ENCODE results near the gene APLP2. TPM values are rescaled to one million over a fixed set of nuclear protein-coding genes. Genes with fewer than 3 reads are reported as not detected.
A peak's percentile ranks its signal among the peaks of the same experiment; 100 is the strongest.

The APLP2 gene
- total and polyA plus RNA-seq, 4 donors, result 235 to 532 (median 524) TPM

DNA sequence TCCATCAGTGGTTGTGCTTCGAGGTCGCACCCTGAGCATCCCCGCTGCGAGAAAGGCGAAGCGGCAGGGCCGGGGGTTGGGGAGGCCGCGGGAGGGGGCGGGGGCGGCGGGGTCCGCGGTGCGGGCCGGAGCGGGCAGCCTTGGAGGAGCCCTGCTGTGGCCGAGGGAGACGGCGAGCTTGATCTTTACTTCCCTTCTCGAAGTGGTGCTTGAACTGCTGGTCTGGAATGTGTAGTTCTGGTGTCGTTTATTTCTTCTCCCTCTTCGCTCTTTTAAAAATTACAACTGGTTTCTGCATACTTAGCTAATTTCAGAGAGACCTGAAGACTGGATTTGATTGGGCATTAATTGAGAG lies 1.1 kb downstream of the APLP2 start:
- Histone ChIP-seq H3K9me3 (ENCODE audit: control insufficient read depth in 4 of 4, insufficient read depth in 3 of 4, low read length in 3 of 4) (no peaks in the 10 kb centered on the region), H3K27me3 (ENCODE audit: control insufficient read depth in 3 of 3, insufficient read depth in 3 of 3, low read length in 2 of 3) (no peaks in the 10 kb centered on the region), H3K36me3 (ENCODE audit: control insufficient read depth in 4 of 4, insufficient read depth in 4 of 4, low read length in 4 of 4) (peaks cover 0 to 3% (median 0%) of the 10 kb centered on the region in 4 donors), H3K27ac (ENCODE audit: low read depth in 1 of 2, low read length in 1 of 2) (peak overlapping the region; percentile 90 to 99), H3K4me1 (ENCODE audit: control insufficient read depth in 5 of 5, insufficient read depth in 5 of 5, low read length in 5 of 5) (peaks cover 0 to 24% (median 9%) of the 10 kb centered on the region in 5 donors), H3K9ac (ENCODE audit: insufficient read depth in 1 of 2, low read length in 2 of 2) (peak overlapping the region; percentile 65 to 69), H3K4me3 (peak overlapping the region; percentile 89)
- DNase-seq, result peak in 2 of 3 donors; percentile 60 to 67
- TF ChIP-seq, protein P1, sequence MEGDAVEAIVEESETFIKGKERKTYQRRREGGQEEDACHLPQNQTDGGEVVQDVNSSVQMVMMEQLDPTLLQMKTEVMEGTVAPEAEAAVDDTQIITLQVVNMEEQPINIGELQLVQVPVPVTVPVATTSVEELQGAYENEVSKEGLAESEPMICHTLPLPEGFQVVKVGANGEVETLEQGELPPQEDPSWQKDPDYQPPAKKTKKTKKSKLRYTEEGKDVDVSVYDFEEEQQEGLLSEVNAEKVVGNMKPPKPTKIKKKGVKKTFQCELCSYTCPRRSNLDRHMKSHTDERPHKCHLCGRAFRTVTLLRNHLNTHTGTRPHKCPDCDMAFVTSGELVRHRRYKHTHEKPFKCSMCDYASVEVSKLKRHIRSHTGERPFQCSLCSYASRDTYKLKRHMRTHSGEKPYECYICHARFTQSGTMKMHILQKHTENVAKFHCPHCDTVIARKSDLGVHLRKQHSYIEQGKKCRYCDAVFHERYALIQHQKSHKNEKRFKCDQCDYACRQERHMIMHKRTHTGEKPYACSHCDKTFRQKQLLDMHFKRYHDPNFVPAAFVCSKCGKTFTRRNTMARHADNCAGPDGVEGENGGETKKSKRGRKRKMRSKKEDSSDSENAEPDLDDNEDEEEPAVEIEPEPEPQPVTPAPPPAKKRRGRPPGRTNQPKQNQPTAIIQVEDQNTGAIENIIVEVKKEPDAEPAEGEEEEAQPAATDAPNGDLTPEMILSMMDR (IDR thresholded peaks at IDR 0.05; ENCODE audit: control extremely low read depth, extremely low read depth), result no peak
- peak; percentile 16 for ATAC-seq (ENCODE audit: insufficient read depth, low FRiP score)
- WGBS, 2 donors, result 0 to 1% methylated on average over 20 to 23 of the region's 23 CpGs

DNA sequence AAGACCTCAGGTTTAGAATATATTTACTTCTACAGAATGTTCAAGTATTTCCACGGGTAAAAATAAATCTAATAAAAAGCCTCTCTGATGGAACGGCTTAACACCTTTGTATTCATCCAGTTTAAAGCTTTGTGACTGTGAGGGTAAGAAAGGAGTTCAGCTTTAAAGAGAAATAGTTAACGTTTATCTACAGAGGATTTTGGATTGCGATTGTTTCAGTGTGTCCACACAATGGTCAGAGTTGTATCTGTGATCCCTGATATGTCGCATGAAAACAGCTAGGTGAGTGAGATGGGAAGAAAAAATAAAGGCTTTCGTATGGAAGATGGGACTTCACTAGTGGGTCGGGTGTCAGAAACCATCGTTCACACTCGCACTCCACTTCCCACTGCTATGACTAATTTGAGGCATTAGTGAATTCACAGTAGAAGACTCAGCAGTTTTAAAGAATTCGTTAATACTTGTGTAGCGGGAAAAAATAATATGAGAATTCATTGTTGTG lies 1.6 kb downstream of the APLP2 start:
- H3K4me1 ChIP-seq (ENCODE audit: control insufficient read depth in 5 of 5, insufficient read depth in 5 of 5, low read length in 5 of 5), result peaks cover 0 to 24% (median 9%) of the 10 kb centered on the region in 5 donors
- H3K27ac ChIP-seq (ENCODE audit: low read depth in 1 of 2, low read length in 1 of 2), result peak overlapping the region in 1 of 2 donors; percentile 64
- H3K9ac ChIP-seq (ENCODE audit: insufficient read depth in 1 of 2, low read length in 2 of 2), result peak overlapping the region; percentile 38 to 65
- DNase-seq, result peak in 2 of 3 donors; percentile 39 to 65
- 16 to 19% methylated on average over 11 of the region's 11 CpGs for WGBS, 2 donors
- no peaks in the 10 kb centered on the region for H3K9me3 ChIP-seq (ENCODE audit: control insufficient read depth in 4 of 4, insufficient read depth in 3 of 4, low read length in 3 of 4)
- TF ChIP-seq, protein P1 (IDR thresholded peaks at IDR 0.05; ENCODE audit: control extremely low read depth, extremely low read depth), result no peak
- no peak overlapping the region for H3K4me3 ChIP-seq
- no peak for ATAC-seq (ENCODE audit: insufficient read depth, low FRiP score)
- no peaks in the 10 kb centered on the region for H3K27me3 ChIP-seq (ENCODE audit: control insufficient read depth in 3 of 3, insufficient read depth in 3 of 3, low read length in 2 of 3)
- H3K36me3 ChIP-seq (ENCODE audit: control insufficient read depth in 4 of 4, insufficient read depth in 4 of 4, low read length in 4 of 4), result peaks cover 0 to 3% (median 0%) of the 10 kb centered on the region in 4 donors

DNA sequence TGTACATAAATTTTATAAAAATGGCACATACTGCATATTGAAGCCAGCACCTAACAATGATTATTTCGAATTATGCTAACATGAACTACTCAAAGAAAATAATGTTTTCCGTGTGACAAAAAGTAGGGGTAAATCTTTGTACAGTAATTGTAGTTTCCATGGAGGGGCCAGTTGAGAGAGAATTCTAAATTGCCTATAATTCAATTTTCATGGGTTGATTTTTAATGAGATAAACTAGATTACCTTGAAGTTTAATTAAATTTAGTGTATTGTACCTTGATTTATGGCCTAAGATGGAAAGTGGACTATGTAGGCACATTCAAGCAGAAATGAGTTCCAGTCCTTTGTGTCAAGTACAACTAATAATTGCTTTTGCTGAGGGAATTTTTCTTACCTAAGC lies 5.0 kb downstream of the APLP2 start:
- WGBS, 2 donors, result 93 to 97% methylated on average over 2 of the region's 2 CpGs
- Histone ChIP-seq H3K9ac (ENCODE audit: insufficient read depth in 1 of 2, low read length in 2 of 2) (no peak overlapping the region), H3K27me3 (ENCODE audit: control insufficient read depth in 3 of 3, insufficient read depth in 3 of 3, low read length in 2 of 3) (no peaks in the 10 kb centered on the region), H3K27ac (ENCODE audit: low read depth in 1 of 2, low read length in 1 of 2) (no peak overlapping the region), H3K36me3 (ENCODE audit: control insufficient read depth in 4 of 4, insufficient read depth in 4 of 4, low read length in 4 of 4) (peaks cover 0 to 2% (median 0%) of the 10 kb centered on the region in 4 donors), H3K4me1 (ENCODE audit: control insufficient read depth in 5 of 5, insufficient read depth in 5 of 5, low read length in 5 of 5) (peaks cover 6 to 23% (median 11%) of the 10 kb centered on the region in 5 donors), H3K4me3 (no peak overlapping the region), H3K9me3 (ENCODE audit: control insufficient read depth in 4 of 4, insufficient read depth in 3 of 4, low read length in 3 of 4) (no peaks in the 10 kb centered on the region)
- TF ChIP-seq, protein P1 (IDR thresholded peaks at IDR 0.05; ENCODE audit: control extremely low read depth, extremely low read depth), result no peak
- ATAC-seq (ENCODE audit: insufficient read depth, low FRiP score) (no peak), DNase-seq (no peak)
